ENCODE data around the gene CYP26B1.

CYP26B1 gene

DNA sequence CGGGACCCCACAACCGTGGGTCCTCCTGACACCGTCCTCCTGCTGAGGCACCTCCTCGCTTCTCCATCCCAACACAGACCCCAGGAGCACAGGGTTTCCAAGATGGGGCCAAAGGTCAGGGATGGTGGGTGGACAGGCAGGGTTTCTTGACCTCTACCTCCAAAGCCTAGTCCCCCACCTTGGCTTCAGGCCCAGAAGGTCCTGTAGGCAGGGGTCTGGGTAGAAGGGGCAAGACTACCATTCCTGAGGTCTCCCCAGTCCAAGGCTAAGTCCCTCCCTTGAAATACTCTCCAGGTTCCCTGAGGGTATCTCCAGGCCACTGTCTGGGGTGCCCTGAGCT lies 7.1 kb downstream of the CYP26B1 start:
- no peak for DNase-seq

DNA sequence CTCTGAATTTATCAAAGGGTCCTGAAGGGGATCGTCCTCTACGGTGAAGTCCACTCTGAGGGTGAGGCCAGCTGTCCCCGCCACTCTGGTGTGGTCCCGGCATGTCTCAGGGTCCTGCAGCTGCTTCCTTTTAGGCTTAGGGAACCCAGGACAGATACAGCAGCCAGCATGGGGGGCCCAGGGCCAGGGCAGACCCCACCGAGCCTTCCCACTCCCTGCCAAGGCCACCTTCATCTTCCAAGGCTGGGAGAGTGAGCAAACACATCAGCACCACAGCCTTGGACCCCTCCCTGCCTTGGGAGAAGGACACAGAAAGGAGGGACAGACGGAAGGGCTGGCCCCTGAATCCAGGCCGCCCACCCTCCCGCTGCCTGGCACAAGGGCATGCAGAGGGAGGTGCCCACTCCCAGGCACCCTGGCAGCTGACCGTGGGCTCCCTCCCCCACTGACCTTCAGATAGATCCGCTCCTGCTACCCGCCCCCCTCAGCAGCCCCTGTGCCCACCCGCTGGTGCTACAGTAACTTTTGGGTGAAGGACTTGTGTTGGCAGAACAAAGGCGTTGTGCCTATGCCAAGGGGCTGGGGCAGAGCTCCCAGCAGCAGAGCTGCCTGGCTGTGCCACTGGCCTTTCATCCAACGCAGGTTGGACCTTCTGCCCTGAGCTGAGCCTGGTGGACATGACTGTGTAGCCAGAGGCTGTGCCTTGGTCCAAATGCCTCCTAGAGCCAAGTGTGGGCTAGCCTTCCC lies 7.6 kb downstream of the CYP26B1 start:
- no peak for DNase-seq

GRCh38 chr2:72139471-72139873 lies 8.2 kb downstream of the CYP26B1 start:
- DNase-seq, result no peak

DNA sequence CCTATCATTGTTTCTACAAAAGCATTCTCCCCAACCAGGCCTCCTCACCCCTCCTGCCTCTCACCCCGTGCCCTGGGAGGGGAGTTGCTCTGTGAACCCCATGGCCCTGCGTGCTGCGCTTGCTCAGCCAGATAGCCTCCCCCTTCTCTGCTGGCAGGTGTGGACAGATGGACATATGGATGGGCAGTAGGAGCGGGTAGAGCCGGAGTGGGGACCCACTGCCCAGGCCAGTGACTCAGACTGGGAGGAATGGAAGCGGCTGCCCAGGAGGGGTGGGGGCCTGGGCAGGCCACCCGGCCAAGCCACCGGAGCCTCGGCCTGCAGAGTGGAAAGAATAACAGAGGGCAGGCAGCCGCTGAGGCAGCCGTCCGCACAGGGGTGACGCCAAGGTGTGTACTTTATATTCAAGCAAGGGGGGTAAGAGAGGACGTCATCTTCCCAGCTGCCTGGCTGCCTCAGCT lies 8.7 kb downstream of the CYP26B1 start:
- DNase-seq, result no peak

DNA sequence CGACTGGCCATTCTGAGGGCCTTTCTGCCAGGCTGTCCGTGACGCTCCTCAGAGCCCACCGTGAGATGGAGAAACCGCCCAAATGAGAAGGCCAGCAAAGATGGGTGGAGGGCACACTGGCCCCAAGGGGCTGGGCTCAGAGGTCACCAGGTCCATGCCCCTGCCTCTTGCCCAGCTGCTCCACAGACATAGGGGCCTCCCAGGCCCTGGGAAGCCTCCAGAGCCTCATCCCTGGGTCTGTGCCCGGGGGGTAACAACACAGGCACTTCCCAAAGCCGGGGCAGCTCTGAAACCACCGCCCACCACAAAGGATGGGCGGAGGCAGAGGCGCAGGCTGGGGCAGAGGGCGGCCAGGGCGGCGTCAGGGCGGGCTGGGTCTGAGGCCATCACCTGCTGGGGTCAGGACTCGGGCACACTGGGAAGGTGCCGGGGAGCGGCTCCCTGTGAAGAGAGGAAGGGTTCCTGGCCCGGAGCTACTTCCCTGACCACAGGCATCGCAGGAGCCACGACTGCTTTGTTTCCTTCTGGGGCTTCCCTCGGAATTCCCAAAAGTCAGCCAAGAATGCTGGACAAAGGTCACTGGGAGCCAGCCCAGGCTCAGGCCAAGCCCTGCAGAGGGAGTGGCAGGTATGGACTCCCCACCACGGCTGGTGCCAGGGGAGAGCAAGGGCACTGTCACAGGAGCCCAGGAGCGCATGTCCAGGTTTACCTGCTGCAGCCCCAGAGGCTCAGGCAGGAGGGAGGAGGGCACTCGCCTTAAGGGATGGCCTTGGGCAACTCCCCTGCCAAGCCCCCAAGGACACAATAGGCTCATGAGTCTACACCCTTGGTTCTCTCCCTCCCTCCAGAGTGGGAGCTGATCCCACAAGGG lies 9.4 kb downstream of the CYP26B1 start:
- DNase-seq, result no peak

DNA sequence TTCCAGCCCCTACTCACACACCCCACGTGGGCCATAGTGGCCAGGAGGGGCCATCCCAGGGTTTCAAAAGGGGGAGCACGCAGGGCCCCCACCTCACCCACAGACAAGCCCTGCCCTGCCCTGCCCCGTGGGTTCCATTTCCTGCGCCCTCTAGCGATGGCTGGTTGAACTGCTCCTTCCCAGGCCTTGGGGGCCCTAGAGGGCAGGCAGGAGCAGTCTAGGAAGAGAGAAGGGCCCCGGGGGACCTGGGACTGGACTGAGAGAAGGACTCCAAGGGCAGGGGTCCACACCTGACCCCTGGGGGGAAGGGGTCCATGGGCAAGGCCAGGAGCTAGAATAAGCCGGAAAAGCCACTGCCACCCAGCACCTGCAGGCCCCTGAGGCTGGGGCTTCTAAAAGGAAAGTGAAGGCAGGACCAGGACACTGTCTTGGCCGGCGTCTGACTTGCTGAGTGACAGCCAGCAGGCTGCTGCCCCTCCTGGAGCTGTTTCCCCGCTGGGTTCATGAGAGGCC lies 10.1 kb downstream of the CYP26B1 start:
- DNase-seq, result no peak

GRCh38 chr2:72136933-72137497 lies 10.6 kb downstream of the CYP26B1 start:
- no peak for DNase-seq

- no peak for DNase-seq
Measured at GRCh38 chr2:72136331-72136730, 11.3 kb downstream of the CYP26B1 start.

DNA sequence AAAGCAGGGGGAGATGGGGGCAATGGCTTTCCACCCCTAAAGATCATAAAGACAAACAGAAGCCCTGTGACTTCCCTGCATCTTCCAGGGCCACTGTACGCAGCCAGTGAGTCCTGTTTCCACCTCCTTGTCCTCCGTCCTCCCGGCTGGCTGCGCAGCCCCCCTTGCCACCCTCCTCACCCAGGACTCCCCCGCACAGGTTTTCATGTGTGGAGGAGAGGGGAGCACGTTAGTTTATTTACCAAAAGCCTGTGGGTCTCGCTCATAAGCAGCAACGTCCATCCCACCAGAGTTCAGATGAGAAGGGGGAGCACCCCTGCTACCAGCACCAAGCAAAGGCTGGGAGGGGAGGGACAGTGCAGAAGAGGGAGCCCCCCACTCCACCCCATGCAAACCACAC lies 11.7 kb downstream of the CYP26B1 start:
- no peak for DNase-seq

DNA sequence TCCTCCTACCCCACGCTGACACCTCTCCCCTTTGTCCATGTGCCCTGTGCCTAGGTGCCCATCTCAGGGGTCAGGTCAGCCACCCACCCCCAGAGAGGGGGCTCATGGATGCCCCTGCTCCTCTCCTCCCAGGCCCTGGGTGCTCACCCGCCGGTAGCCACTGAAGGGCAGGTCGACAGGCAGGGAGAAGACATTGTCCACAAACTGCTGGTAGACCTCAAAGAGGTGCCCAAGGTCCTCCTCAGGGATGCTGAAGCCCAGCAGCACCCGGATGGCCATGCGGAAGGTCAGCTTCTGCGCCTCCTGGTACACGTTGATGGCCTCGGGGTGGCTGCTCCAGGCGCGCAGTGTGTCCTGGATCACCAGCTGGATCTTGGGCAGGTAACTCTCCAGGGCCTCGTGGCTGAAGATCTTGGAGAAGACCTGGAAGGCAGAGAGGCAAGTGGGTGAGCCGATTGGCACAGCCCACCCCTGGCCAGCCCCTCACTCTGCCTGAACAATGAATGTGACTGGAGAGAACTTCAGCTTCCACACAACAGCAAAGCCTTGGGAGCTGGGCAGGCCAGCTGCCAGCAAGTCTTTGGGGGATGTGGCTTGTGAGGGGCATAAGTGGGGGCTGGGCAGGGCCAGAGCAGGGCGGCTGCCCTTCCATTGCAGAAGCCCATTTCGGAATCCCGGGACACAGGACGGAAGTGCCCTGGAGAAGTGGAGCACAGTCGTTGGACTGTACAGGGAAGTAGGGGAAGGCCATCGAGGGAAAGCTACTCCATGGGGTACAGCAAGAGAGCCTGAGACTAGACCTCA lies 12.5 kb downstream of the CYP26B1 start:
- no peak for DNase-seq

- DNase-seq, result no peak
Measured at GRCh38 chr2:72134408-72134996, 13.2 kb downstream of the CYP26B1 start.

DNA sequence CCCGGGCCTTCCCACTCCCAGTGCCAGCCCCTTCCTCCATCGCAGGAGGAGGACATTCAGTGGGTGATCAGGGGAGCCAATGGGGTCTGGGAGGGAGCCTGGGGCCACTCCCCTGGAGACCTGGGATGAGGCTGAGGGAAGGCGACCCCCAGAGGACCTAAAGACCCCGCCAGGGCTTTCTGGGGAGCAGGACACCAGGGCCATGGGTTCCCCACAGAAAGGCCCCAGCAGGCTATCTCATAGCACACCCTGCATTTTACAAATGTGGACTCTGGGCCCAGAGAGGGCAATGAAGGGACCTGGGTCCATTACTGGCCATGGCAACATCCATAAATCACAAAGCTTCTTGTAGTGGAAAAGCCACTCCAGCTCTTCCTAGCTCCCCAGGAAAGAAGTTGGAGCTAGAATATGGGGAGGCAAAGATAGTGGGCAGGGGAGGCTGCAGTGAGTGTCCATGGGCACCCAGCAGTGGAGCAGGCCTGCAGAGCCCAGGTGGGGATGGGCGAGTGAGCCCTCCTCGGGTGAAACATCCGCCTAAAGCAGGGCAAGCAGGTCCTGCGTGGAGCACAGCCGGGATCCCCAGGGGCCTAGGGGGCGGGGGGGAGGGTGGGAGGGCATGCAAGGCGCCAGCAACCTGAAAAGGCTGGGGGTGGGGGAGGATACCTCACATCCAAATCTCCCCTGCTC lies 13.8 kb downstream of the CYP26B1 start:
- DNase-seq, result no peak

GRCh38 chr2:72132981-72133720 lies 14.5 kb downstream of the CYP26B1 start:
- DNase-seq, result no peak

DNA sequence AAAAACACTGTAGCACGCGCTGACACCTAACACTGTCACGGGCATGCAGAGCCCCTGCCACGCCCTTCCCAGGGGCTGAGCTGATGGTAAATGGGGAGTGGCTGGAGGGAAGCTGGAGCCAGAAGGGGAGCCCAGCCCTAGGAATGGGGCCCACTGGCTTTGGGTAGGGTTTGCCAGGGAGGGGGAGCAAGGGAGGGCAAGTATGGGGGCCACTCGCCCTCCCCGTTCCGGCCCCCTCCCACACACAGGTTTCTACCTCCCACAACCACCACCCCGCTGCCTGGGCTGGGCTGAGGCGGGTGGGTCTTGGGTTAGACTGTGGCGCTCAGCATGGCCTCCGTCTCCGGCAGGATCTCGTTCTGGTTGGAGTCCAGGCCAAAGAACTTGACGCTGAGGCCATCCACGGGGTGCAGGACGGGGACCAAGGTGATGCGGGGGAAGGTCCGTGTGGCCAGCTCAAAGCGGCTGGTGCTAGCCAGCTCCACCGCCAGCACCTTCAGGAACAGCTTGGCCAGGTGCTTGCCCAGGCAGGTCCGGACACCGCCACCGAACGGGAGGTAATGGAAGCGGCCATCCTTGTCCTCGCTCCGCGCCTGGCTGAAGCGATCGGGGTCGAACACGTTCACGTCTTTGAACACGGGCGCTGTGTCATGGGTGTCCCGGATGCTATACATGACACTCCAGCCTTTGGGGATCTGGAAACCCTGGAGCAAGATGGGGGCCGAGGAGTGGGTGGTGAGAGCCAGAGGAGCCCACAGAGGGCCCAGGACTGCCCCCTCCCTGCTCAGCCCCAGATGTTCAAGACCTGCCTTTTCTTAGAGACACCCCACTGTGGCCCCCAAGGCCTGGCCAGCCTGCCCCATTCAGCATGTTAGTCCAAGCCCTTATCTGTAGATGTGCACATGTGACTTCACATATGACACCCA lies 15.5 kb downstream of the CYP26B1 start:
- no peak for DNase-seq

DNA sequence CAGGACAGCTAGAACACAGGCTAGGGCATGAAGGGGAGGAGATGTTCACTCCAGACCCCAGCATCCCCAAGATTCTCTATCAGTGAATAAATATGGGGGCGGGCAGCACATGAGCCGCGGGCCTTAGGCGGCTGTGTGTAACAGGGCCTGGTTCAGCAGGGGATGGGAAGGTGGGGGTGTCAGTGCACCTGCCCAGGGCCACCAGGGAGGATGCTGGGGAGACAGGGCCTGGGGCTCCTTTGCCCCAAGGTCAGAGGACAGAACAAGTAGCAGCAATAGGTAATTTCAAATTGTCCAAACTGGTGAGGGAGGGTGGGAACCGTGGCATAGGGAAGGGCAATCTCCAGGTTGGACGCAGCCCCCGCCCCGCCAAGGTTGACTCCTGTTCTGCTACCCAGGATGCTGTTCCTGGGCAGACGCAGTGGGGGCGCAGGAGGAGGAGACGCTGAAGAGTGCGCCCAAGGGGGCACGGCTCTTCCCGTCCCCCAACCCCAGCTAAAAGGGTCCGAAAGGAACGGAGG lies 16.2 kb downstream of the CYP26B1 start:
- DNase-seq, result no peak

GRCh38 chr2:72130659-72131360 lies 16.9 kb downstream of the CYP26B1 start:
- DNase-seq, result no peak

GRCh38 chr2:72129681-72130340 lies 17.9 kb downstream of the CYP26B1 start:
- DNase-seq, result no peak

- DNase-seq, result no peak
Measured at GRCh38 chr2:72128843-72129227, 18.8 kb downstream of the CYP26B1 start.
